HTERT RPE-1 (cell line): ENCODE results near the gene RUNX2.

Experiments used
- in situ Hi-C: fragments of 300-500 bp; cut with MboI; formaldehyde crosslinking; loops from 4 replicates; pipeline ENCODE4 v1.14.3; 2020; ENCODE audit warnings: low sequenced_read_pairs

The RUNX2 gene

GRCh38 chr6:45576648-45577624, 248.8 kb downstream of the RUNX2 start:
- in situ Hi-C loops: no loop called here

DNA sequence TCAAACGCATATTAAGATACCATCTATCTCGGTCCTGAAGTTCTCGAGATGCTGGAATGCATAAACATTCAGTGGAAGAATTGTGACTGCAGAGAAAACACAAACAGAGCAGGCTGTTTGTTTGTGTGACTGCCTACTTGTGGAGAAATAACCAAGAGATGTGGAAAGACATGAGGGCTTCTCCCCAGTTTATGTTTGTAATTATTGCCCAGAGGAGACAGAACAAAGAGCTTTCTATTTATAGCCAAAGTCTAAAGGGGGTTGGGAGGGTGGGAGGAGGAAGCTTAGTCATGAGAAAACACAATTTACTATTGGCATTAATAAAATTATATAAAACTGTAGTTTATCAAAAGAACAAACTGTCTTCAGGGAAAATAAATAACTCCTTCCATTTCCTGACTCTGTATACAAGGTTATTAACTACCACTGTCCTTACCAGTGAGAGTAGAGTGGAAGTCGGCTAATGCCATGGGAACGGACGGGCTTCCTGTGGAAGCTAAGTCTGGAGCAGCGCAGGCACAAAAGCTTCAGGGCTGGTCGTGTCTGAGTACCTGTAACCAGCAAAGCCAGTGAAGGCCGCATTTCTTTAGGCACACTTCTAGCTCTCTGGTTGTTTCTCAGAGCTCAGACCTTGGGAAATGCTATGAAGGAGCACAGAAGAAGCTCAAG, 249.8 kb downstream of the RUNX2 start:
- in situ Hi-C loops: no loop called here

GRCh38 chr6:45584127-45584526, 256.0 kb downstream of the RUNX2 start:
- in situ Hi-C loops: no loop called here

DNA sequence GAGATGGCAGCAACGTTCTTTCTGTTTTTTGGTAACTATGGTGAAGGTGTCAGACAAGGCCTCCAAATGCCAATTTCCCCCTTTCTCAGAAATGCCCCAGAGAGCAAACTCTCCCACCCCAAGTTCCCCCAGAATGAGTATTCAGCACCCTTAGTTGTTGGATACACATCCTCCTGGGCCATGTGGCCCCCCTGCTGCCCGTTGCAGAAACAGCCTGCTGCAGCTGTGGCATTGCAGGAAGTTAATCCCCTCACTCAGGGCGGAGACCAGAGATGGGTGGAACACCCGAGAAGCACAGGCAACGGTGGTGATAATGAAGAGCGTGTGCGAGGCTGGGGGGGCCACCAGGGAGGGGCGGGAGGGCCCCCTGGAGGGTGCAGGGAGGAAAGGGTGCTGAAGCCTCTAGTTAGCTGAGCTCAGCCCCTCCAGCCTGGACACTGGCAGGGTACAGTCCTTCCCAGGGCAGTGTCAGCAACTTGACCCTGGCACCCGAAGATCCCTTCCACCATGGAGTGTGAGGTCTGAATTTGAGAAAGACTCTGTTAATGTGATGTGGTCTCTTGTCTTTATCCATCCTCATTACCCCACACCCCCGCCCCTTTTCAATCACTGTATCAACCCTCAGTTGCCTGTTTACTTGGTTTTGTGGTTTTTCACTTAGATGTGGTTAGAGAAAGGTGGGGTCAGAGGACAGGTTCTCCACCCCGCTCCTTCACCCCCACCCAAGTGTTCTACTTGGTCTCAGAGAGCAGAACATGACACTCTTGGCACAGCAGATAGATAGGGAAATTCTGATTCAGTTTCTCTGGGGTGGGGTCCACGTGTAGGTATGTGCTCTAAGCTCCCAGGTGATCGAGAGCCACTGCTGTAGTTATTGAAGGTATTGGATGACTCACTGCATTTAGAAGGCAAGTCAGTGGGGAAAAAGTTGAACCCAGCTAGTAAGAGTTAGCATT, 258.4 kb downstream of the RUNX2 start:
- in situ Hi-C loops: no loop called here

- in situ Hi-C loops: no loop called here
These were observed 259.3 kb downstream of the RUNX2 start for GRCh38 chr6:45587229-45588060.

DNA sequence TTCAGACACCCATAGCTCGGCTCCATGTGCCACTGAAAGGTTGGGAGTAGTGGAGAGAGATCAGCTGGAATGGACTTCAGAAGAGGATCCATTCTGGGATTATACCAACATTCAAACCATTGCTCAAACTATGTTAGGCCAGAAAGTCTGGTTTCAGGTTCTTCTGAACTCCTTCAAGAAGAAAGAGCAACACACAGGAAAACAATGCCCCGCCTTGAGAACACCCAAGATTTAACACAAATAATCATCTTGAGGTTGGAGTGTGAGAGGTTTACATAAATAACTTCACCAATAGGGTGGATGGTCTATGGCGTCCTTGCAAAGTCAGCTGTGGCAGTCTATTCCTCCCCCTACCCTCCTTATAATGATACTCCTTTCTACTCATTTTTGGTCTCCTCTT, 261.2 kb downstream of the RUNX2 start:
- in situ Hi-C loops: no loop called here

DNA sequence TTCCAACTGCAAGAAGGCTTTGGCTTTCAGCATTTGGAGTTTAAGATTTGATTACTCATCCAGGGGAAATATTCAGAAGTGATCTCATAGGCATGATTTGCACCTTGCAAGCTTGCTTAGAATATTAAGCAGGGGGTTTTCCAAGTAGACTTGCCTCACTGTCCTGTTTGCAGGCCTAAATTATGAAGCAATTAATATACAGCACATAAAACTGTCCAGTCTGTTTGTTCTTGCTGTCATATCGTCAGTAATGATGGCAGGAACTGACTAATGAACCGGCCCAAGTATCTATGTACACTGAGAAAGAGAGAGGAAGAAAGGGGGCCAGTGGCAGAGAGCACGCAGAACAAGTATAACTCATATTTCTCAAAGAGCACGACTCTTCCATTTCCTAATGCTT, 262.1 kb downstream of the RUNX2 start:
- in situ Hi-C loops: no loop called here

GRCh38 chr6:45590696-45591184, 262.6 kb downstream of the RUNX2 start:
- in situ Hi-C loops: no loop called here

DNA sequence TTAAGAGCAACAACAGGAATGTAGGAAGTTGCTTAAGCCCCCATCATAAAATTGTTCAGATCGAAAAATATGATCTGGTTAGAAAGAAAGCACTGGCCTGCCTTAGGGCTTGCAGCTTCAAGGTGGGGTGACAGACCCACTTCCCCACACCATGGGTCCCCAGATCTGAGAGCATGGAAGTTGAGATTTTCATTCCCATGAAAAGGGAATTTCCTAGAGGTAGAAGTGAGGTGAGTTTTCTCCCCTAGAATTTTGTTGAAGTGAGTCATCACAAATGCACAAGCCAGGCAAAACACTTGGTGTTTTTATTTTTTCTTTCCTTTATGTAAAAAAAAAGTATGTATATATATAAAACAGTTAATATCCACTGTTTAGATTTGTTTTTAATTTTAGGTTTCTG, 263.2 kb downstream of the RUNX2 start:
- in situ Hi-C loops: no loop called here

DNA sequence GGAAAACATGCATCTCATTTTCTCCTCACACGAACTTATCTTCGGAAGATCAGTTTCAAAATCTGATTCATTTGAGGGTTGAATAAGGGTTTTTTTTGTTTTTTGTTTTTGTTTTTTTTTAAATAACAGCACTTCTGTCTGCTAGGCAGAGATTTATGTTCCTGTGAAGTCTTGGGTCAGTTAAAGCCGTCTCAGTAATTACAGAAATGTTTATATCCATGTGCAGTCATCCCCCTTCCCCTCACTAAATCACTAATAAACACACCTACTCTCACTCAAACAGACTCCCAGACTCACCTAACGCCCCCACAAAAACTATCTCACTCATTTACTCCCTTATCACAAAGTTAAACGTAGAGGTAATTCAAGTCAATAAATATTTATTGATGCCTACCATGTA, 263.8 kb downstream of the RUNX2 start:
- in situ Hi-C loops: no loop called here

DNA sequence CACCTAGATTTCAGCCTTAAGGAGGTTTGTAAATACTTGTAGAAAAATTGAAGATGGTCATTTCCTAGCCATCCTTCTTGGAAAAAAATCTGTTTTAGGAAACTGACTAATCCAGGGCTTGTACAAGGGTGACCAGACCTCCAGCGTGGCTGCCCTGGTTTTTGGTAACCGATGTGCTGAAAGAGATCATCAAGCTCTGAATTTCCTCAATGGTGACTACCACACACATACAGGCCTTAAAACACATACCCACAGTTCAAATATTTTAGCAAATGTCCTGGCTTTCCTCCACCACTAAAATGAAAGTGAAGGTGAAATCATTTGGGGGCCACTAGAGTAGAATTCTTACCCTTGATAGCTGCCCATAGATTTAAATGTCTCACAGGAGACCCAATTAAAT, 264.9 kb downstream of the RUNX2 start:
- in situ Hi-C loops: no loop called here

DNA sequence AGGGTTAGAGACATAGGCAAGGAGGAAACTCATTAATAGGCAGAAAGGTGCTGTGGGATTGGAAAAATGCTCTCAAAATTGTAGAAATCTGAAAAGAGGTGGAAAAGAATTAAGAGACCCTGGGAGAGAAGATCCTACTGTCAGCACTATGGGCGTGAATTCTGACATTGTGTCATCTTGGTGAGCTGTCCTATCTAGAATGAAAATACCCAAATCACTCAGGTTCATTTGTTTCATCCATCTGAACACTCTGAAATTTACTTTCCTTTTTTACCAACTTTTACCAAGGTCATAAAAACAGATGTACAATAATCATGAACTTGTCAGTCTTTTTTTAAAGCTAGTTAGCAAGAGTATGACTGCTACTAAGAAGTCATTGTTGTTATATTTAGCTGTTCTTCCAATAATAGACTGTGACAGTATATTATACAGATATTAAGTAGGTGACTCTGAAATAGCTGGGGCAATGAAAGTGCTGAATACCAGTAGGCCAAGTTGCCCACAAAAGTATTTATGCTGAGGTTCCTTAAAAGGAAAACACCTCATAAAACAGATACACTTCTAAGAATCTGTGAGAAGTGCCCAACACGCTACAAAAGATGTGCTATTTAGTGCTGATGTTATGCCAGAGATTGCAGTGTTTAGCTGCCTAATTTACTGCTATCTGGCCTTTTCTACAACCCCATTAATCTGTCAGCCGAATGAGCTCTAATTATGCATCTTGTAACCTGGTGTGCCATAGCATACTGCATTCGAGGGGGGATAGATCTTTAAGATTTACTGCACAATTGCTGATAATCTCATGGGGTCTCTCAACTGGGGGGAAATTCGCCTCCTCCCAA, 267.1 kb downstream of the RUNX2 start:
- in situ Hi-C loops: no loop called here

DNA sequence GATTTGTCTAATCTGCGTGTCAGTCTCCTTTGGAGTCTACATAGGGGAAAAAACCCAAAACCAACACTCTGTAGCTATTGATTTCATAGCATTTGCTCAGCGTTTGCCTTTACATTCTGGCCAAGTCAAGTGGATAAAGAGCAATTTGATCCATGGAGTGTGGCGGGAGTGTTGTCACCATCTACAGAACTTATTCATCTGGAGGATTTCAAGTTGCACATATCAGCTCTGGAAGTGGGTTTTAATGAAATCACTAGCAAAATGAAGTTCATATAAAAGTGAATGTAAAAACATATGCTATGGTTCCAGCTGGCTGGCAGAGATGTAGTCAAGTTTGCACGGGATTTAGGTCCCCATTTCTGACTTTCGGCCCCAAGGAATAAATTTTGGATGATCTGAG, 269.3 kb downstream of the RUNX2 start:
- in situ Hi-C loops: no loop called here

DNA sequence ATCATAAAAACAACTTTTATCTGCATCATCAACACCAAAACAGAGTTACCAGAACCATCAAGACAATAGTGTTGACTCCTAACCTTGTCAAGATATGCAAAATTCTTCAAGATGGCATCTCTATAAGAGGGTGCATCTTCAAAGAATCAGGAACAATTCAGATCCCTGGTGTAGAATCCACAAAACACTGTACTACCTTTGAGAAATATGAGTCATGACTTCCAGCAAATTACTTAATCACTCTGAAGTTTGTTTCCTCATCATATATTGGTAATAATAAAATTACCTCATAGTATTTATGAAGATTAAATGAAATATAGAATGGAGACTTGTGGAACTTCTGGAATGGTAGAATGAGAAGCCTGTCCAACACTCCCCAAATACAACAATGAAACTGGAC, 270.9 kb downstream of the RUNX2 start:
- in situ Hi-C loops: no loop called here

GRCh38 chr6:45605971-45606370, 277.8 kb downstream of the RUNX2 start:
- in situ Hi-C loops: no loop called here

DNA sequence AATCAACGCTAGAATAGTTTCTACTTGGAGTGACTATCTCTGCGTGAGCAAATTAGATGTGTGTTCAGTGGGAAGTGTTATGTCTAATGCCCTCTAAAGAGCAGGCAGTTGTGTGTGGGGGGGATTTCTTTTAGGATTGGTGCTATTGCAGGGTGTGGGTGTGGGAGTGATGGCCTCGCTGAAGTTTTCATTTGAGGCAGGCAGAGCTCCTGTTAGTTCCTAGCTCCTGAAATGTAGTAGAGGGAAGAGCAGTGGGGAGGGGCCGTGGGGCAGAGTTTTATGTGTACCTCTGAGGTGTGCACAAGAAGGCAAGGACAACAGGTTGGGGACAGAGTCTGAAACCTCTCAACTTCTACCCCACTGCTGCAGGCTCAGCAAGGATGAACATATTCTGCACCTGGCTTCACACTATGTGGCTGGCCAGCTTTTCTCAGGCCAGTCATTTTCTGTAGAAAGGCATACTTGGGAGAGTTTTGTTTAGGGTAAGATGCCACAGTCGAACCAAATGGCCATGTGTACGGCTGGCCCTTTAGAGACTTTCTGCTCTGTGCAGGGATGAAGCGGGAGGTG, 278.8 kb downstream of the RUNX2 start:
- in situ Hi-C loops: no loop called here

DNA sequence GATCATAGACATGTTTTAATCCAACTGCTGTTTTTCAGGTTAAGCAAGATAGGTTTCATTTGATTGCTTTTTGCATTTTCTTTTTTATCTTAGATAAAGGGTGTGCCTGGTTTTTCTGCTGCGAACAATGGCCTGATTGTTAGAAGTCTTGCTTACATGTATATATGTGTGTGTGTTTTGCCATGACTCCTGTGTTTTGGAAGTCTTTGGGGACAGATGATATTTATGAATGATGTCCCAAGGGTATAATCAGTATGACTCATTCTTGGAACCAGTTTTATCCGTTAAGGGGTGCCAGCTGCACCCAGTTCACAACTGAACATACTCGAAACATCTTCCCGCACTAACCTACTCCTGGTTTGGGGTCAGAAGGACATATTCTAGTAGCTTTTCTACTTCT, 279.7 kb downstream of the RUNX2 start:
- in situ Hi-C loops: no loop called here

GRCh38 chr6:45608252-45608913, 280.3 kb downstream of the RUNX2 start:
- in situ Hi-C loops: no loop called here
